Left ventricle myocardium inferior (tissue), 1 donor: ENCODE results near the gene ZNRF3. TPM values are rescaled to one million over a fixed set of nuclear protein-coding genes. Genes with fewer than 3 reads are reported as not detected.

Source experiments
- DNase-seq: peaks from one replicate; pipeline ENCODE4 v3.0.0-alpha.2; 2020
- H3K27ac ChIP-seq: fragments of 200-600 bp; replicated peaks from 2 replicates; pipeline ENCODE4 v1.8.0; 2021
- H3K27me3 ChIP-seq: fragments of 200-600 bp; 2 replicates; pipeline ENCODE4 v1.8.0; 2021; ENCODE audit warnings: low read depth
- H3K36me3 ChIP-seq: fragments of 200-600 bp; 2 replicates; pipeline ENCODE4 v1.8.0; 2021
- H3K4me1 ChIP-seq: fragments of 200-600 bp; 2 replicates; pipeline ENCODE4 v1.8.0; 2021
- H3K4me3 ChIP-seq: fragments of 200-600 bp; 2 replicates; pipeline ENCODE4 v1.8.0; 2021; ENCODE audit warnings: mild to moderate bottlenecking, moderate library complexity
- H3K9me3 ChIP-seq: fragments of 200-600 bp; replicated peaks from 2 replicates; pipeline ENCODE4 v1.8.0; 2021
- intact Hi-C: fragments of 100-400 bp; cut with micrococcal nuclease; formaldehyde crosslinking; loops from one replicate; pipeline ENCODE4 v1.11.0; 2022
- total RNA-seq: library from RNA; stranded (reverse); fragmentation: NEBNext Ultra II Directional; extraction: Animal tissue kit (Norgen Biotek cat#: 25700); gene quantifications from one replicate; pipeline ENCODE4 v1.2.1, GENCODE V29; 2021
- TF ChIP-seq, protein P1 (sequence below): fragments of 200-600 bp; IDR thresholded peaks from 2 replicates; pipeline ENCODE4 v1.8.0; 2021; ENCODE audit warnings: antibody characterized with exemption, mild to moderate bottlenecking, borderline replicate concordance
- donor health status: DM: no; HTN: yes; CAD: no; lungs with severe emphysema.

The ZNRF3 gene
- total RNA-seq, 1 donor from 2014 or later, result 6.3 TPM

DNA sequence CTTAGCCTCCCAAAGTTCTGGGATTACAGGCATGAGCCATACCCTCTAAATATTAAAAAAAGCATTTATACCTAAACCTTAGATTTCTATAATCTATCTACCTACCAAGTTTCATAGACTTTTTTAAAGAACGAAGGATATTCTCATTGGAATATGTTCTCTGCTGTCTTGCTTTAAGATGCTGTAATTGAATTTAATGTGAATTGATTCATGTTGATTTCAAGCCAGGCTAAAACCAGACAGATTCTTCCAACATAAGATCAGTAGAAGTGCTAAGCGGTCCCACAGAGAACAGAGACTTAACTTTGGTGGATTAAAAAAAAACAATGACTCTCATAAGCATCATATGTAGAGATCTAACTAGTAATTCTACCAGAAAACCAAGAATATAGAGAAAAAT lies 203.6 kb downstream of the ZNRF3 start:
- no peak overlapping the region for H3K27ac ChIP-seq
- no peaks in the 10 kb centered on the region for H3K9me3 ChIP-seq
- H3K4me3 ChIP-seq, result no peak overlapping the region
- TF ChIP-seq, protein P1, sequence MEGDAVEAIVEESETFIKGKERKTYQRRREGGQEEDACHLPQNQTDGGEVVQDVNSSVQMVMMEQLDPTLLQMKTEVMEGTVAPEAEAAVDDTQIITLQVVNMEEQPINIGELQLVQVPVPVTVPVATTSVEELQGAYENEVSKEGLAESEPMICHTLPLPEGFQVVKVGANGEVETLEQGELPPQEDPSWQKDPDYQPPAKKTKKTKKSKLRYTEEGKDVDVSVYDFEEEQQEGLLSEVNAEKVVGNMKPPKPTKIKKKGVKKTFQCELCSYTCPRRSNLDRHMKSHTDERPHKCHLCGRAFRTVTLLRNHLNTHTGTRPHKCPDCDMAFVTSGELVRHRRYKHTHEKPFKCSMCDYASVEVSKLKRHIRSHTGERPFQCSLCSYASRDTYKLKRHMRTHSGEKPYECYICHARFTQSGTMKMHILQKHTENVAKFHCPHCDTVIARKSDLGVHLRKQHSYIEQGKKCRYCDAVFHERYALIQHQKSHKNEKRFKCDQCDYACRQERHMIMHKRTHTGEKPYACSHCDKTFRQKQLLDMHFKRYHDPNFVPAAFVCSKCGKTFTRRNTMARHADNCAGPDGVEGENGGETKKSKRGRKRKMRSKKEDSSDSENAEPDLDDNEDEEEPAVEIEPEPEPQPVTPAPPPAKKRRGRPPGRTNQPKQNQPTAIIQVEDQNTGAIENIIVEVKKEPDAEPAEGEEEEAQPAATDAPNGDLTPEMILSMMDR, result no peak
- no peaks in the 10 kb centered on the region for H3K36me3 ChIP-seq
- H3K4me1 ChIP-seq, result peaks cover 41% of the 10 kb centered on the region
- no peaks in the 10 kb centered on the region for H3K27me3 ChIP-seq
- DNase-seq, result no peak
- intact Hi-C loops, result no loop called here

DNA sequence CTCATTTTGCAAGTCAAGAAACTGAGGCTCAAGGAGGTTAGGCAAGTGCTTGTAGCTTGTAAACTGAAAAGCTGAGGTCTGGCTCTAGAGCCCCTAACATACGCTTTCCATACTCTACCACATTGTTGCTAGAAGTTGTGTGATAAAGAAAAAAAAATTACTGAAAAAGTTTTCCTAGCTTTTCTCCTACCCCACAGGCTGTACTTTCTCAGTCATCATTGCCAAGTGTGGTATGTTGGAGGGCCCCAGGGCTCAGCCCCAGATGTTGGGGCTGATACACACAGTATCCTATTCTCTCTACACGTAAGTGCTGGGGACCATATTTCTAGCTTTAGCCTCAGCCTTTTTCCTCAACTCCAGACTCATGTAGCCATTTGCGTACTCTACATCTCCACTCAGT lies 205.4 kb downstream of the ZNRF3 start:
- Histone ChIP-seq H3K27ac (no peak overlapping the region), H3K4me3 (no peak overlapping the region), H3K27me3 (no peaks in the 10 kb centered on the region), H3K36me3 (no peaks in the 10 kb centered on the region), H3K4me1 (peaks cover 41% of the 10 kb centered on the region), H3K9me3 (no peaks in the 10 kb centered on the region)
- intact Hi-C loops, result no loop called here
- no peak for DNase-seq
- TF ChIP-seq, protein P1, result no peak

DNA sequence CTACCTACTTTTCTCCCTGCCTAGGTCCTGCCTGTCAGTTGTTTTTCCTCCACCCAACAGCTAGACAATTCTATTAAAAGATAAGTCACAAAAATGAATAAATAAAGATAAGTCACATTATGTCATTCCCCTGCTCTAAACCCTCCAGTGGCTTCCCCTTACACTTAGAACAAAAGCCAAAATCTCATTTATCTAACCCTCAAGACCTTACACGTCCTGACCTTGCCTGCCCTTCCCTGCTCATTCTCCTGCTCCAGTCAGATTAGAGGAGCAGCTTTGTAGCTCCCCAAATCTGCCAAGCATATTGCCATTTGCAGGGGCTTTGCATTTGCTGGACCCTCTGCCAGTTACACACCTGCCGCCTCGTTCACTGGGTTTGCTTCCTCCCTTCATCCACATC lies 206.1 kb downstream of the ZNRF3 start:
- Histone ChIP-seq H3K4me1 (peaks cover 39% of the 10 kb centered on the region), H3K4me3 (no peak overlapping the region), H3K36me3 (no peaks in the 10 kb centered on the region), H3K27me3 (no peaks in the 10 kb centered on the region), H3K9me3 (no peaks in the 10 kb centered on the region), H3K27ac (no peak overlapping the region)
- no peak for DNase-seq
- TF ChIP-seq, protein P1, result no peak
- intact Hi-C loops, result no loop called here

DNA sequence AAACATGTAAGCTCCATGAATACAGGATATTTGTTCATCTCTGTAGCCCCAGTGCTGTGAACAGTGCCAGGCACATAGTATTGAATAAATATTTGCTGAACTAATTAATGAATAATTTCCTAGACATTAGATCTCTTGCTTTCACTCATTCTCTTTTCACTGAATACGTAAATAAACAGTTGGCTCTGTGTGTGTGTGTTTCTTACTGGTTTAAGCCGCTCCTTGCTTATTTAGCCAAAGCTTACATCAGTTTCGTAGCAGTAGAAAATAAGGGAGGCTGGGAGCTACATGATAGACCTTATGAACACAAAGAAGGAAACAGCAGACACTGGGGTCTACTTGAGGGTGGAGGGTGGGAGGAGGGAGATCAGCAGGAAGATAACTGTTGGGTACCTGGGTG lies 206.7 kb downstream of the ZNRF3 start:
- no peak overlapping the region for H3K4me3 ChIP-seq
- no peaks in the 10 kb centered on the region for H3K9me3 ChIP-seq
- DNase-seq, result no peak
- H3K36me3 ChIP-seq, result peaks cover 2% of the 10 kb centered on the region
- intact Hi-C loops, result no loop called here
- no peaks in the 10 kb centered on the region for H3K27me3 ChIP-seq
- TF ChIP-seq, protein P1, result no peak
- no peak overlapping the region for H3K27ac ChIP-seq
- H3K4me1 ChIP-seq, result peaks cover 41% of the 10 kb centered on the region

DNA sequence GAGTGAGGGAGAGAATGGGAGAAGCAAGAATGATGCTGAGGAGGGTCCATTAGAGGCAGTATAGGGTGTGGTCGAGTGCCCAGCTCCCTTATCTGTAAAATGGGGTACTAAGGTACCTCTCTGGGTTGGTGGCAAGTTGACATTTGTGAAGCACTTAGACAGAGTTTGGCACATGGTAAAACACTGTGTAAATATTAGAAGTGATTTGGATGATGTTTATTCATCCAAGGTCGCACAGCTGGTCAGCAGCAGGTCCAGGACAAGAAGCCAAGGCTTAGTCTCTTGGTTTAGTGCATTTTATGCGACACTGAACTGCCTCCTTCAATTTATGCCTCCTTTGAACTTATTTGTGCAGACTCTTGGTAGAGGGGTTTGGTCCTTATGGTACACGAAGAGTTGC lies 208.9 kb downstream of the ZNRF3 start:
- intact Hi-C loops, result no loop called here
- TF ChIP-seq, protein P1, result no peak
- Histone ChIP-seq H3K4me3 (no peak overlapping the region), H3K27ac (peak overlapping the region; percentile 67), H3K9me3 (no peaks in the 10 kb centered on the region), H3K4me1 (peaks cover 58% of the 10 kb centered on the region), H3K36me3 (peaks cover 4% of the 10 kb centered on the region), H3K27me3 (no peaks in the 10 kb centered on the region)
- no peak for DNase-seq

DNA sequence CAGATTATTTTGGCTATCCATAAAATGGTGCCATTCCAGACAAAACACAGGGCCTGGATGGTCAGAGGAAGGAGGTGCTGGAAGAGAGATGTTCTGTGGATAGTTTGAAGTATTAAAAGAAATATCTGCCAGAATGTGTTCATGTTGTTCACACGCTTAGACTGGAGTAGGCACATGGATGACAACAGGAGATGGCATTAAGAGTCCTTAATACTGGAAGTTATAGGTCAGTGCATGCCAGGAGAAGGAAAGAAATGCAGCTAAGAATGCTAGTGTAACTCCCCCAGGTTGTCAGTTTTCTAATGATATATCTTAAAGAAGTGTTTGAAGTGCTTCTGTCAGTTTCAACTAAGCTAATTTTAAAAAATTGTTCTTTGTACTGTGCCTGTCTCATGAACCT lies 209.7 kb downstream of the ZNRF3 start:
- peaks cover 4% of the 10 kb centered on the region for H3K36me3 ChIP-seq
- no peak for DNase-seq
- H3K27me3 ChIP-seq, result no peaks in the 10 kb centered on the region
- peak overlapping the region; percentile 67 for H3K27ac ChIP-seq
- H3K4me1 ChIP-seq, result peaks cover 65% of the 10 kb centered on the region
- H3K9me3 ChIP-seq, result no peaks in the 10 kb centered on the region
- no peak overlapping the region for H3K4me3 ChIP-seq
- intact Hi-C loops, result no loop called here
- TF ChIP-seq, protein P1, result no peak
